PC-3 (cell line): Measurements from ENCODE around the gene RMP24.

ENCODE experiments used
- ATAC-seq: fragments of 200-7000 bp; cut with Tn5 transposase; 2 replicates; pipeline ENCODE4 v1.9.1; 2020; ENCODE audit warnings: mild to moderate bottlenecking, moderate library complexity
- BruUV-seq: library from RNA; stranded (reverse); fragments of 400-500 nt; replicated peaks from 2 replicates; lab custom pipeline; 2021; lab: Mats Ljungman, UMichigan
- CTCF ChIA-PET: fragments of 300-600 bp; sonication (Branson Sonifier 250); formaldehyde crosslinking; loops from one replicate; lab custom pipeline; 2022; ENCODE audit warnings: antibody characterized with exemption; lab: Charles Lee
- POLR2A ChIA-PET: fragments of 300-600 bp; sonication (Branson Sonifier 250); formaldehyde crosslinking; loops from one replicate; lab custom pipeline; 2022; ENCODE audit warnings: antibody characterized with exemption; ENCODE audit not compliant: unreplicated experiment; lab: Charles Lee
- DNase-seq: peaks from one replicate; pipeline ENCODE4 v3.0.0-alpha.2; 2015
- H2AFZ ChIP-seq: fragments of 300-600 bp; sonication (generic); 2 replicates; pipeline ENCODE4 v1.6.0; 2016; ENCODE audit warnings: antibody characterized with exemption, low read length
- H3F3A ChIP-seq: fragments of 300-600 bp; sonication (generic); one replicate; pipeline ENCODE4 v1.6.0; 2017; ENCODE audit warnings: antibody characterized with exemption, low read length, control low read depth, mild to moderate bottlenecking; ENCODE audit not compliant: unreplicated experiment
- H3K27ac ChIP-seq: fragments of 300-600 bp; sonication (generic); 2 replicates; pipeline ENCODE4 v1.5.1; 2016; ENCODE audit warnings: mild to moderate bottlenecking, low read length
- H3K27me3 ChIP-seq: fragments of 300-600 bp; sonication (generic); 2 replicates; pipeline ENCODE4 v1.6.1; 2016; ENCODE audit warnings: low read length, mixed read lengths
- H3K36me3 ChIP-seq: fragments of 300-600 bp; sonication (generic); 2 replicates; pipeline ENCODE4 v1.6.1; 2016; ENCODE audit warnings: low read depth, mixed run types, low read length, mixed read lengths
- H3K4me1 ChIP-seq: fragments of 300-600 bp; sonication (generic); 2 replicates; pipeline ENCODE4 v1.5.1; 2016; ENCODE audit warnings: low read length; ENCODE audit not compliant: insufficient read depth
- H3K4me2 ChIP-seq: fragments of 300-600 bp; sonication (generic); 2 replicates; pipeline ENCODE4 v1.6.0; 2016; ENCODE audit warnings: low read length
- H3K4me3 ChIP-seq: fragments of 300-600 bp; sonication (generic); 2 replicates; pipeline ENCODE4 v1.5.1; 2016; ENCODE audit warnings: mild to moderate bottlenecking, low read length, mixed read lengths
- H3K79me2 ChIP-seq: fragments of 300-600 bp; sonication (generic); 2 replicates; pipeline ENCODE4 v1.6.1; 2017; ENCODE audit warnings: low read length, mixed read lengths
- H3K9ac ChIP-seq: fragments of 300-600 bp; sonication (generic); 2 replicates; pipeline ENCODE4 v1.6.0; 2016; ENCODE audit warnings: mild to moderate bottlenecking, low read length
- H3K9me2 ChIP-seq: fragments of 300-600 bp; sonication (generic); replicated peaks from 2 replicates; pipeline ENCODE4 v1.6.1; 2016; ENCODE audit warnings: mixed run types, low read length, mixed read lengths
- H3K9me3 ChIP-seq: fragments of 300-600 bp; sonication (generic); 2 replicates; pipeline ENCODE4 v1.6.1; 2016; ENCODE audit warnings: low read length, mixed read lengths
- H4K20me1 ChIP-seq: fragments of 300-600 bp; sonication (generic); 2 replicates; pipeline ENCODE4 v1.6.1; 2016; ENCODE audit warnings: low read length, mixed read lengths
- EZH2 ChIP-seq: fragments of 300-600 bp; sonication (generic); IDR thresholded peaks from one replicate; pipeline ENCODE4 v1.6.1; 2017; ENCODE audit warnings: antibody characterized with exemption, mild to moderate bottlenecking, low read length; ENCODE audit not compliant: unreplicated experiment
- EZH2phosphoT487 ChIP-seq: fragments of 300-600 bp; sonication (generic); IDR thresholded peaks from 2 replicates; pipeline ENCODE4 v1.6.1; 2018; ENCODE audit warnings: mild to moderate bottlenecking, antibody characterized with exemption, low read length, borderline replicate concordance
- intact Hi-C: fragments of 100-400 bp; cut with micrococcal nuclease; formaldehyde crosslinking; loops from 2 replicates; pipeline ENCODE4 v1.9.0; 2023
- TF ChIP-seq, protein P1 (sequence below): fragments of 300-600 bp; sonication (generic); conservative IDR thresholded peaks from 2 replicates; pipeline ENCODE4 v1.5.1; 2017; ENCODE audit warnings: antibody characterized with exemption, low read depth, mild to moderate bottlenecking, low read length

Gene RMP24

GRCh38 chr18:35999925-36000324 lies 27.4 kb downstream of the RMP24 start:
- H3K79me2 ChIP-seq = no peaks in the 10 kb centered on the region
- no peak for ATAC-seq
- no peaks in the 10 kb centered on the region for H4K20me1 ChIP-seq
- no peaks in the 10 kb centered on the region for H3K9me3 ChIP-seq
- CTCF ChIA-PET = no interaction called here
- no peak overlapping the region for H3K4me3 ChIP-seq
- H2AFZ ChIP-seq = no peak overlapping the region
- H3K36me3 ChIP-seq = no peaks in the 10 kb centered on the region
- no peak overlapping the region for H3K9ac ChIP-seq
- H3K4me2 ChIP-seq = no peak overlapping the region
- no peak for DNase-seq
- intact Hi-C loops = no loop called here
- no peaks in the 10 kb centered on the region for H3F3A ChIP-seq
- H3K27ac ChIP-seq = no peak overlapping the region
- TF ChIP-seq EZH2 = no peak
- TF ChIP-seq EZH2phosphoT487 = no peak
- TF ChIP-seq, protein P1, sequence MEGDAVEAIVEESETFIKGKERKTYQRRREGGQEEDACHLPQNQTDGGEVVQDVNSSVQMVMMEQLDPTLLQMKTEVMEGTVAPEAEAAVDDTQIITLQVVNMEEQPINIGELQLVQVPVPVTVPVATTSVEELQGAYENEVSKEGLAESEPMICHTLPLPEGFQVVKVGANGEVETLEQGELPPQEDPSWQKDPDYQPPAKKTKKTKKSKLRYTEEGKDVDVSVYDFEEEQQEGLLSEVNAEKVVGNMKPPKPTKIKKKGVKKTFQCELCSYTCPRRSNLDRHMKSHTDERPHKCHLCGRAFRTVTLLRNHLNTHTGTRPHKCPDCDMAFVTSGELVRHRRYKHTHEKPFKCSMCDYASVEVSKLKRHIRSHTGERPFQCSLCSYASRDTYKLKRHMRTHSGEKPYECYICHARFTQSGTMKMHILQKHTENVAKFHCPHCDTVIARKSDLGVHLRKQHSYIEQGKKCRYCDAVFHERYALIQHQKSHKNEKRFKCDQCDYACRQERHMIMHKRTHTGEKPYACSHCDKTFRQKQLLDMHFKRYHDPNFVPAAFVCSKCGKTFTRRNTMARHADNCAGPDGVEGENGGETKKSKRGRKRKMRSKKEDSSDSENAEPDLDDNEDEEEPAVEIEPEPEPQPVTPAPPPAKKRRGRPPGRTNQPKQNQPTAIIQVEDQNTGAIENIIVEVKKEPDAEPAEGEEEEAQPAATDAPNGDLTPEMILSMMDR = no peak
- H3K27me3 ChIP-seq = no peaks in the 10 kb centered on the region
- POLR2A ChIA-PET = no interaction called here
- H3K4me1 ChIP-seq = no peaks in the 10 kb centered on the region
- no TSS peak for BruUV-seq
- no peaks in the 10 kb centered on the region for H3K9me2 ChIP-seq

- Histone ChIP-seq H3K4me1 (no peaks in the 10 kb centered on the region), H3K4me2 (no peak overlapping the region), H3K79me2 (no peaks in the 10 kb centered on the region), H3K27me3 (no peaks in the 10 kb centered on the region), H3K27ac (no peak overlapping the region), H3K9ac (no peak overlapping the region), H3K36me3 (no peaks in the 10 kb centered on the region), H3K4me3 (no peak overlapping the region), H3K9me3 (no peaks in the 10 kb centered on the region), H3K9me2 (no peaks in the 10 kb centered on the region), H4K20me1 (no peaks in the 10 kb centered on the region), H2AFZ (no peak overlapping the region), H3F3A (no peaks in the 10 kb centered on the region)
- ATAC-seq (no peak), DNase-seq (no peak)
- CTCF ChIA-PET = no interaction called here
- TF ChIP-seq EZH2 (no peak), EZH2phosphoT487 (no peak)
- TF ChIP-seq, protein P1 = no peak
- no TSS peak for BruUV-seq
- intact Hi-C loops = no loop called here
- POLR2A ChIA-PET = no interaction called here
Observed at GRCh38 chr18:36006997-36007396, 34.5 kb downstream of the RMP24 start.

DNA sequence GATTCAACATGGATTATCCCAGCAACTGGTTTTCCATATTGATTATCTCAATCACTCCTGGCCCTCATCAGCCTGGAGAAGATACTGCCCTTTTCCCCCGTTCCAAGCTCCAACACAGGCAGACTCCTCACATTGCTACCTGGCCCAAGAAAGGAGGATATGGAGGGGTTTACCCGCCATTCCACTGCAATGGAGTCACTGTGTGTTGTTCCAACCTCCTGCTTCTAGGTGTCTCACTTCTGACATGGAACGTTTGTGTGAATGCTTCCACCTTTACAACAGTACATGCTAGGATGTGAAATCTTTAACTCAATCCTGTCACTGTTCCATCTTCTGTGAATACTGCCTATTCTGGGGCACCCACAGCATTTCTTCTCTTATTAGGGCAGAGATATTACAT lies 36.7 kb downstream of the RMP24 start:
- no peak for ATAC-seq

More for the DNA sequence above, 36.7 kb downstream of the RMP24 start:
- Histone ChIP-seq H3K9ac (no peak overlapping the region), H3K9me3 (no peaks in the 10 kb centered on the region), H3K27me3 (no peaks in the 10 kb centered on the region), H3K4me3 (no peak overlapping the region), H3K4me1 (no peaks in the 10 kb centered on the region), H3K36me3 (no peaks in the 10 kb centered on the region), H3K4me2 (no peak overlapping the region), H3F3A (no peaks in the 10 kb centered on the region), H3K9me2 (no peaks in the 10 kb centered on the region), H2AFZ (no peak overlapping the region), H3K79me2 (no peaks in the 10 kb centered on the region), H3K27ac (no peak overlapping the region), H4K20me1 (no peaks in the 10 kb centered on the region)
- no peak for DNase-seq
- POLR2A ChIA-PET = interaction anchor here (0.7 kb wide), 1 partner anchor 56 kb away, joined by 7 read pairs; no protein-coding TSS in a partner anchor
- intact Hi-C loops = no loop called here
- CTCF ChIA-PET = no interaction called here
- TF ChIP-seq EZH2 (no peak), EZH2phosphoT487 (no peak)
- TF ChIP-seq, protein P1 = no peak
- BruUV-seq = no TSS peak
